ENCODE measurements around the gene ALK. TPM values are rescaled to one million over a fixed set of nuclear protein-coding genes. Genes with fewer than 3 reads are reported as not detected.

The ALK gene
- total RNA-seq, 1 donor from 2014 or later, result not detected

DNA sequence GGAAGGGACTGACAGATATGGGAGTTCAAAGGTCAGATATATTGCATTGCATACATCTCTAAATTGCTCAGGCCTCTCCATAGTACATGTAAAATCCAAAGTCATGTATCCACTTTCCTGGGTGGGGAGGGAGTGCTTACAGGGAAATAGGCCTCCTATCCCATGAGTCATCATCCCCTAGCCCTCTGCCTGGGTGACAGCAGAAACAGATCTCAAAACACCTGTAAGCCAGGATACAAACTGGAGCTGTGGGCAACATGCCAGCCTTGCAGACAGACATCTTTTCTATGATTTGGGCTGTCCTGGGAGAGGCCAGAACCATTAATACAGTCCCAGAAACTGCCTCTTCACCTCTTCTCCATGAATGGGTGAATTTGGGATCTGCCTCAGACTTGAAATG, 4.8 kb downstream of the ALK start:
- DNase-seq (ENCODE audit: low spot score), result no peak
- intact Hi-C loops (cut with DNase I), result no loop called here

GRCh38 chr2:29910960-29911359, 10.4 kb downstream of the ALK start:
- intact Hi-C loops (cut with DNase I), result no loop called here
- no peak for DNase-seq (ENCODE audit: low spot score)

- intact Hi-C loops (cut with DNase I), result no loop called here
Measured at GRCh38 chr2:29910465-29910864, 10.9 kb downstream of the ALK start.

GRCh38 chr2:29902356-29902755, 19.0 kb downstream of the ALK start:
- DNase-seq (ENCODE audit: low spot score), result no peak
- intact Hi-C loops (cut with DNase I), result no loop called here

More at GRCh38 chr2:29910465-29910864, 10.9 kb downstream of the ALK start:
- DNase-seq (ENCODE audit: low spot score), result no peak

DNA sequence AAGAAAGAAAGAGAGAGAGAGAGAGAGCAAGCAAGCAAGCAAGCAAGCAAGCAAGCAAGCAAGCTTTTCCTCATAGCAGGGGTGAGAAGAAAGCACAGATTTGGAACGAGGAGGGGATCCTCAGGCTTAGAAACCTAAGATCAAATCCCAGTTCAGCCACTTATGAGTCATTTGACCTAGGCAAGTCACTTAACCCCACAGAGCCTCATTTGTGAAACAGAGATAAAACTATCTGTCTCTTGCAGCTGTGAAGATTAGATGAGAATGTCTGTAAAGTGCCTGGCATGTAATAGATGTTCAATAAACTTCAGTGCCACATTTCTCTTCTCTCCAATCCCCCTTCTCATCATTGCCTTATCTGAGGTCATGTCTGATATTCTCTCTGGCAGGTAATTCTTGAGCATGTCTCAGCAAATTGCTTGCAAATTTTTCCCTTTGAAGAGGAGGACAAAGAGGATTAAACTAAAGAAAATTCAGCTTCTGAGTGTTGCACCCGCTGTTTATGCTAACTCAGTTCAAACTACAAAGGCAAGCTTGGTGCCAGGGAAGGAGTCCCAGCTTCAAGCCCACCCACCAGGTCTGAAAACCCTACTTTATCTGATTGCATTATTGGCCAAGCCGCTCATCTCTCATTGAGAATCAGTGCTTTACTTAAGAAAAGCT, 20.3 kb downstream of the ALK start:
- no peak for DNase-seq (ENCODE audit: low spot score)
- intact Hi-C loops (cut with DNase I), result no loop called here

DNA sequence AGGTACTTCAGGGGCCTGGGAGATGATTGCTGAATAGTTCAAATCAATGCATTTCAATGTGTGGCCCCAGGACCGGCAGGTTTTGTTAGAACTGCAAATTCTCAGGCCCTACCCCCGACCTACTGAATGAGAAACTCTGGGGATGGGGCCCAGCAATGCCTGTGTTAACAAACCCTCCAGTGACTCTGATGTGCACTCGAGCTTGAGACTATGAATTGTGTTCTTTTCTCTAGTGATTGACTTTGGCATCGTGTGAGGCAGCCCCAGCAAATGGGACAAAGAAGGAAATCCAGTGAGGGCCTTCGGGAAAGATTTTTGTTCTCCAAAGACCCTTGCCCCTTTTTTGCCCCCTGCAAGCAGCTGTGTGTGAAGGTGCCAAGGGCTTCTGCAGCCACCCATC, 22.4 kb downstream of the ALK start:
- no peak for DNase-seq (ENCODE audit: low spot score)
- intact Hi-C loops (cut with DNase I), result no loop called here

GRCh38 chr2:29894822-29895614, 26.4 kb downstream of the ALK start:
- DNase-seq (ENCODE audit: low spot score), result no peak
- intact Hi-C loops (cut with DNase I), result no loop called here

DNA sequence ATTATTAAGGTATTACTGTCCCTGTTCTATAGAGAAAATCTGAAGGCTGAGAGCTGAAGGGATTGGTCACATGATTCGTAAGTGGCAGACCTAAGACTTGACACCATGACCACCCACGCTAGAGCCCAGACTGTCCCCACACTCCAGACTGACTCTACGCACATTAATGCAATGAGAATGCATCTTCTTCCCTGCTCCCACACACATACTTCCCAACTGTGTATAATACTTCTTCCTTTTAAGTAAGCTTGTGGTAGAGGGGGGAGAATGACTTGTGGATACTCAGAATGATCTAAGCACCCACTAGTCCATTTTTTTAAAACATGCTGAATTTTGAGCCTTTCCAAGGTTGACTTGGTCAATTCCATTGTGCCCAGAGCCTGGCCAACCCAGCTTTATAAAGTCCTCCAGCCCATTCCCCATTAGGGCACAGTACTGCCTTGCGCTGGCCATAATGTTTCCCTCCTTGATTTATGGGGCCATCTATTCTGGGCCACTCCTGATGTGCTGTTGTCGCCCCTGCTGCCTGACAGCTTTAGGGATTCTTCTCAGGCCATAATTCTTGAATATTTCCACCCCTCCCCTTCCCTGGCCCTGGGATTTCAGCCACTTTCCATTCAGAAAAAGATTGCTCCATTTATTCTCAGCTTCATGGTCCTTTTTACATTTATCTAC, 28.7 kb downstream of the ALK start:
- intact Hi-C loops (cut with DNase I), result no loop called here
- no peak for DNase-seq (ENCODE audit: low spot score)

DNA sequence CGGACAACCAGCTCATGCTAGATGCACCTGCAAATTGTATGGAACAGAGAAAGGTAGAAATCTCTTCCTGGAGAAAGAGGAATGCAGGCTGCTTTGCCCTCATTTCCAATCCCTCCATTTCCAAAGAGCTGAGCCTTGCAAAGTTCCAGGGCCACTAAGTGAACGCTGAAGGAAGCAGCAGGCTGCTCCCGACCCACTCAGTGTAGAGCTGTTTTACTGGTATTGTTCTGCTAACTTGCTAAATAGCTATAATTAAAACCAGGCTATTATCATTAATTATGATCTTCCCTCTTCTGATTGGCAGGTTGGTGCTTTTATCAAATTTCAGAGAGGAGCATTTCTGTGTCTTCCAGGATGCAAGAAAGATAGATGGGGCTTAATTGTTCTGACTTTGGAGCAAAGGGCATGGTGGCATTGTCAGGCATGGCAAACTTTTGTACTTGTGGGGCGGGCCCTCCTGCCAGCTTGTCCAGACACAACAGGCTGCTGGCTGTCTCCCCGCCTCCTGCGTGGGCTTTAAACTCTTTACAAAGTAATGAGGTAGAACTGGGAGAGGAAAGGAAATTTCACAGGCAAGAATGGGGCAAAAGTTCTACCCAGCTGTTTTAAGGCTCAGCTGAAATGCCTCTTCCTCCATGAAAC, 40.2 kb downstream of the ALK start:
- intact Hi-C loops (cut with DNase I), result no loop called here
- DNase-seq (ENCODE audit: low spot score), result no peak

DNA sequence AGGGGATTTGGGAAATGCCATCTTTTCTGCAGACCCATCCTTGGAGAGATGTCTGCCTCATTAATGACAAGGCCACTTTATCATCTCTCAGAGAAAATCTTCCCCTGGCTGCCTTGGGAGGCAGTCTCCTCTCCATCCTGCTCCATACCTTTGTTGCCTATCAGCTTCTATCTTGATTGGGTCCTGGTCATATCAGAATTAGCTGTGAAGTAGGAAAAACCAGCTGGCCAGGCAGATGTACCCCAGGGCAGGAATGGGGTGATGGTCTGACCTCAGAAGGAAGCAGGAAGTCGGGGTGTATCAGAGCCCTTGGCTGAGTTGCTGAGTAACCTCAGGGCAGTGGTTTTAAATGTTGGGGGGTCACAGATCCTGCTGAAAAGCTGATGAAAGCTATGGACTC, 41.3 kb downstream of the ALK start:
- intact Hi-C loops (cut with DNase I), result no loop called here
- no peak for DNase-seq (ENCODE audit: low spot score)

DNA sequence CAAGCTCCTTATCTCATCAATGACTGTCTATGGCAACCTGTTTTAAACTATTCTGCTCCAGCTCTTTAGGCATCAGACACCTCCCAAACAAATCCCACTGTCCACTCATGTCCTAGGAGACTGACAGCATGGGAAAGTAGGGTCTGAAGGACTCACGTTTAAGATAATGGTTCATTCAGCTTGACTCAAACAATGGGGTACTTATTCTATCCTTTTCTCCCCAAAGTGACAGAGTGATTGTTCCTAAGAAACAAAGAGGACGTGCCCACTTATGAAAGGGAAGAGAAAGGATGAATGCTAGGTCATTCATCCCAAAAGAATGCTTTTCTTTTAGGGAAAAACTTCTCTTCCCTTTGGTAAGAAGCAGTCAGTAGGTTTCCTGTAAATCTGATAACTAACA, 41.9 kb downstream of the ALK start:
- intact Hi-C loops (cut with DNase I), result no loop called here
- no peak for DNase-seq (ENCODE audit: low spot score)

GRCh38 chr2:29878898-29879297, 42.5 kb downstream of the ALK start:
- no peak for DNase-seq (ENCODE audit: low spot score)
- intact Hi-C loops (cut with DNase I), result no loop called here

DNA sequence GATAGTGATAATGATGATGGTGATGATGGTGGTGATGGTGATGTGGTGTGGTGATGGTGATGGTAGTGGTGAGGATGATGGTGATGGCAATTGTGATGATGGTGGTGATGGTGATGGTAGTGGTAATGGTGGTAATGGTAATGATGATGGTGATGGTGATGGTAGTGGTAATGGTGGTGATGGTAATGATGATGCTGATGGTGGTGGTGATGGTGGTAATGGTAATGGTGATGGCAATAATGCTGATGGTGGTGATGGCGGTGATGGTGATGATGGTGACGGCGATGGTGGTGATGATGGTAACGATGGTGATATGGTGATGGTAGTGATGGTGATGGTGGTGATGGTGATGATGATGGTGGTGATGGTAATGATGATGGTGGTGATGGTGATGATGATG, 45.0 kb downstream of the ALK start:
- no peak for DNase-seq (ENCODE audit: low spot score)
- intact Hi-C loops (cut with DNase I), result no loop called here

DNA sequence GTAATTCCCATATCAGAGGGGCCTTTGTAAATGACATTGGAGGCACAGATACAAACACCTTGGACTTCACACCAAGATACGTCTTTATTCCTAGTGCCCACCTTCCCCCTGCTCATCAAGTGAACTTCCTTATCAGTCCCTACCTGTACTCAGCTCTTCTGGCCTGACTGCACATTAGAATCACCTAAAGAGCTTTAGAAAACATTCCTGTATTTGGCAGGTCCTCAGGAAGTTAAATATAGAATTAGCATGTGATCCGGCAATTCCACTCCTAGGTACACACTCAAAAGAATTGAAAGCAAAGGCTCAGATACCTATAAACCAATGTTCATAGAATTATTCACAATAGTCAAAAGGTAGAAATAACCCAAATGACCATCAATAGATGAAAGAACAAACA, 46.6 kb downstream of the ALK start:
- intact Hi-C loops (cut with DNase I), result no loop called here

DNA sequence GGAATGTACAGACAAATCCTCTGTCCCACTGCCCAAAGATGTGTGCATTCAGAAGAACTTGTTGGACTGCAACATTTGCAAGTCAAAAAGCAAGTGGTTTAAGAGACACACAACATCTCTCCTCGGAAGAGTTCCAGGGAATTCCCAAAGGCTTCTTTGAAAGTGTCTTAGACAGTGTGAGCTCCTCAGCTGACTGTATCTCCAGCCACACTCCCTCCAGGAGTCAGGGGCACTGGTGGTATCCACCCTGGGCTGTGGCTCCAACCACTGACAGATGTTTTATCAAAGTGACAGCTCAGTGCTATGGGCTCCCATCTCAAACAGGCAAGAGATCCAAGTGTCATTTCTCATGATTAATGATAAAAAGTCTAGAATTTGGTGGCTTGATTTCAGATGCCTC, 48.5 kb downstream of the ALK start:
- DNase-seq (ENCODE audit: low spot score), result no peak
- intact Hi-C loops (cut with DNase I), result no loop called here

More for the DNA sequence above, 46.6 kb downstream of the ALK start:
- DNase-seq (ENCODE audit: low spot score), result no peak

DNA sequence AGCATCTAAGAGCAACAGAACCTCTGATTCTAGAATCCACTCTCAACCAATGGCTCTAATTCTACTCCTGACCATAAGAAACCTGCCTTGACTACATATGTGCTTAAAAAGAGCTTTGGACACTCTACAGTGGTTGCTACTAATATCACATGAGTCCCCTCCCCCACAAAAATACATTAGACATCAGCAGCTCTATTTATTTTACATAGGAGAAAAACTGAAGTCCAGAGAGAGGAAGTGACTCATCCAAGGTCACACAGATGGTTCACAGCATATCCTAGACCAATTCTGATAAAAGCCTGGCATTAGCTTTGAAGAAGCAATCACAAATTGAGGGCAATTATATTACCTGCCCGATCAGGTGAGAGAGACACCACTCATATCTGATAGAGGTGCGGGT, 49.8 kb downstream of the ALK start:
- no peak for DNase-seq (ENCODE audit: low spot score)
- intact Hi-C loops (cut with DNase I), result no loop called here

GRCh38 chr2:29865512-29865911, 55.9 kb downstream of the ALK start:
- intact Hi-C loops (cut with DNase I), result no loop called here
- DNase-seq (ENCODE audit: low spot score), result no peak

DNA sequence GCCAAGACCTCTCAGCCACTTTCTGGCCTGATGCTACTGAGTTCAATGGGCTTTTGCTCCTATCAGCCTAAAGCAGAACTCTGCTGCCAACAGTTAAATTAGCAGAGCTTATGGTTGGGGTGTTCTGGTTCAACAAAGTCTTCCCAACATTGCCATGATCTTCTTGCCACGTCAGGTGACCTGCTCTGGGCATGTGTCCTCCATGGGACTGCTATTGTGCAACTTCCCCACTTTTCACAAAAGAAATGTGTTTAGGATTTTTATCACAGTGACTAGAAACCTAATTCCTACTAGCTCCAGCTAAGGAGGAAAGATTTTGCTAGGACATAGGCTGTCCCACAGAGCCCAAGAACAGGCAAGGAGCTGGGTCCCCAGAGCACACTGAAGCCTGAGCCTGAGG, 56.4 kb downstream of the ALK start:
- DNase-seq (ENCODE audit: low spot score), result no peak
- intact Hi-C loops (cut with DNase I), result no loop called here

DNA sequence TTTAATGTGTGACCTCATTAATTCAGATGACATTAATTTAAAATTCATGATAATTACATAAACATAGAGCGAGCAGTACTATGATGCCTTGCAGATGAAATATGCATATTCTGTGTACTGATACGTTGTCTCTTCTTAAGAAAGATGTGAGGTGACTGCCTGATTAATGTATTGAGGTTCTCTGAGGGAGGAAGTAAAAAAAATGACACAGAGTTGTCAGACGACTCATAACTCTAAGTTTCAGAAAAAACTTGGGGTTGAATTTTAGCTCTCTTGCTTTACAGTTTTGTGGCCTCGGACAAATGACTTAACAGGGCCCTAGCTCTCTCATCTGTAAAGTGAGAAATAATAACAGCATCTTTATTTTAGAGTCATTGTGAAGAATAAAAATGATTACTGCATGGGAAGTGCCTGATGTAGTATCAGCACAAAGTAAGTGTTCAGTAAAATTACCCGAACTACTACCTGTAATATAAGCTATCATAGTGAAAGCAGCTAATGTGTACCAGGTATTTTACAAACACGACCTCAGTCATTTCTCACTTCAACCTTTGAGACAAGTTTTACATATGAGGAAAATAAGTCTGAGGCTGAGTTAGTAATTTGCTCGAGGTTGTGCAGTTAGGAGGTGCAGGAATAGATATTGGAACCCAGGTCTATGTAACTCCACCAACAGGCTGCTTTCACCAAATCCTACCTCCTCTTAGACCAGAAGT, 65.3 kb downstream of the ALK start:
- intact Hi-C loops (cut with DNase I), result no loop called here
- no peak for DNase-seq (ENCODE audit: low spot score)

DNA sequence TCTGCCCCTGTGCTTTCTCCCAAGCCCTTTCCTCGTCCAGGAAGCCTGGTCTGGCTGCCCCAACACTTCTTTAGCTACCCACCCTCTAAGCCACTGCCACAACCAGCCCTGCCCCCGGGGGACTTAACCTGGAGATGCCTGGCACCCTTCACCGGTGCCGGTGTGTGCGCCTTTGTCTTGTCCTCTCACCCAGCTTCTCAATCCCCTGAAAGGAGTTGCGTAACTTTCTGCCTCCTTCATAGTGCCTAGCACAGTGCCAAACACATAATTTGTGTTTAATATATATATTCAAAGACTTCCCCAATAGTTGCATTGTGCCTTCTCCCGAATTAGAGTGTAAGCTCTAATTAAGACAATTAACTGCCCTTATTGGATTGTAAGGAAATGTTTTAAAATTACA, 70.6 kb downstream of the ALK start:
- intact Hi-C loops (cut with DNase I), result no loop called here

More for the DNA sequence above, 70.6 kb downstream of the ALK start:
- no peak for DNase-seq (ENCODE audit: low spot score)
